Measurements from ENCODE around the gene M1AP.

The M1AP gene

DNA sequence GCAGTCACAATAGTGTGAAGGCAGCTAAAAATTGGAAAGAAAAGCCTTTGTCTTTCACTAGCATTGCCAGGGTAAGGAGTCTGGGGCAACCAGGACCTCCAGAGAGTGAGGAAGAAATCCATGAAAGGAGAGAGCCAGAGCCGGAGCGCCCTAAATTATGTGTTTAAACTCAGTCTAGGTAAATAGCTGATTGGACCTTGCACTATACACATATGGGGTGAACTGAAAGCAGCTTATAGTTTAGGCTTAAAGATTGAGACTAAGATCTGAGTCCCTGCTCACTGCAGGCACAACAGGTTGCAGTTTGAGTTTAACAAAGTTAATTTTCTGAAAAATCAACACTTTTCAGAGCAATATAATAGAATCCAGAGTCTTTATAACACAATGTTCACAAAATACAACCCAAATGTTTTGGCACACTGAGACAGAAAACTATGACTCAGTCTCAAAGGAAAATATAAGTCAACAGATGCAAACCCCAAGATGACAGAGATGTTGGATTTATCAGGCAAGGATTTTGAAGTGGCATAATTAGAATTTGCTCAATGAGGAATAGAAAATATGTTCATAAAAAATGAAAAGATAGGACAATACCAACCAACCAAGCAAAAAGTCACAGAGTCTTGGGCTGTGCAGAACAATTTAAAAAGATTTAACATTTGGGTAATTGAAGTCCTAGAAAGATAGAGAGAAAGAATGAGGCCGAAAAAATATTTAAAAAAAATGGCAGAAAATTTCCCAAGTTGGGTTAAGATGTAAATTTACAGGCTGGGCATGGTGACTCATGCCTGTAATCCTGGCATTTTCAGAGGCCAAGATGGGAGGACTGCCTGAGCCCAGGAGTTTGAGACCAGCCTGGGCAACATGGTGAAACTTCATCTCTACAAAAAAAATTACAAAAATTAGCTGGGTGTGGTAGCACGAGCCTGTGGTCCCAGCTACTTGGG is 54.0 kb downstream of the M1AP start:
- DNase-seq (ENCODE audit: low read depth): no peak

DNA sequence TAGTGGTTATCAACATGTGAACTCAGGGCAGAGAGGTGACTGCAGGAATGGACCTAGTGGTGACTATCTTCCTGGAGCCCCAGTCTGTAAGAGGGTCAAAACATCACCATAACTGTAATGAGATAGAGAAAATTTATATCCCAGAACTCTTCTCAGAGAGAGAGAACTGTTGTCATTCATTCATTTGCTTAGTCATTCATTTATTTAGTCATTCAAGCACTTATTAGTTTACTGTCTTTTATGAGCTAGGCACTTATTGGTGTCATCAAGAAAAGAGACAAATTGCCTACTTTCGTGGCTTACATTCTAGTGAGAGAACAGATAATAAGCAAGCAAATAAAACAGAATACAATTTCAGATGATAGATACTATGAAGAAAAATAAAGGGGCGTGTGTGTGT is 59.5 kb downstream of the M1AP start:
- DNase-seq (ENCODE audit: low read depth): no peak

GRCh38 chr2:74587664-74588277 is 60.4 kb downstream of the M1AP start:
- DNase-seq (ENCODE audit: low read depth): peak; percentile 81

GRCh38 chr2:74585406-74586185 is 62.5 kb downstream of the M1AP start:
- DNase-seq (ENCODE audit: low read depth): peak; percentile 23

DNA sequence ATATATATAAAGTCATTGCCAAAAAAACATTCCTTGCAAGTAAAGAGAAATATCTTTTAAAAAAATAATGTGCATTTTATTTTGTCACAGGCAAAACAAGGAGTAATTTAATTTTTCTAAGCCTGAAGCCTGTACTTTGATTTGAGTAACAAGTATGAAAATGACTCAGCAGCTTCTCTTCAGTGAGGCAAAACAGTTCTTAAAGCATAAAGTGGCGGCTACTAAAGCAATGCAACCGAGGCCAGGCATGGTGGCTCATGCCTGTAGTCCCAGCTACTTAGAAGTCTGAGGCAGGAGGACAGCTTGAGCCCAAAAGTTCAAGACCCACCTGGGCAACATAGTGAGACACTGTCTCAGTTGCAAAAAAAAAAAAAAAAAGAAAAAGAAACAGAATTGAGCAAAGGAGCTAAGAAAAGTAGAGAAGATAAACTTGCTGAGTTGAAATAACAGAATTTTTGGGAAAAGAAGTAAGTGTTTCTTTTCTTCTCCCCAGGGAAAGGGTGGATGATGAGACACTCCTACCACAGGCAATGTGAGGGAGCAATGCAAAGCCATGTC is 64.0 kb downstream of the M1AP start:
- peak; percentile 63 for DNase-seq (ENCODE audit: low read depth)

GRCh38 chr2:74583504-74583903 is 64.6 kb downstream of the M1AP start:
- peak; percentile 82 for DNase-seq (ENCODE audit: low read depth)

- no peak for DNase-seq (ENCODE audit: low read depth)
Observed at GRCh38 chr2:74582184-74582583, 65.9 kb downstream of the M1AP start.

GRCh38 chr2:74581463-74581862 is 66.7 kb downstream of the M1AP start:
- no peak for DNase-seq (ENCODE audit: low read depth)

DNA sequence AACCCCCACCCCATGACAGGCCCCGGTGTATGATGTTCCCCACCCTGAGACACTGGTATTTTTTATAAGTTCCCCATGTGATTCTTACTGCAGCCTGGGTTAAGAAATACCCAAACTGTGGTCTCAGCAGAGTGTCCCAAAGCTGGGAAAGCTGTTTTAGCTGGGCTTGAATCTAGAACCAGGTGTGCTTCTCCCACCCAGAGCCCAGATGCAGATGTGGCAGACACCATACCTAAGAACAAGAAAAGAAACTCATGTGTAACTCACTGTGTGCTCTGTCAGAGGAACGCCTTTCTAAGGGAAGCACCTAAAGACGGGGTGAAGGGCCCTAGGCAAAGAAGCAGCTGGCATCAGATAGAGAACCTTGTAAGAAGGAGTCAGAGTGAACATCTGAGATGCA is 69.7 kb downstream of the M1AP start:
- DNase-seq (ENCODE audit: low read depth): no peak

- DNase-seq (ENCODE audit: low read depth): peak; percentile 56
Observed at GRCh38 chr2:74577448-74577847, 70.7 kb downstream of the M1AP start.

DNA sequence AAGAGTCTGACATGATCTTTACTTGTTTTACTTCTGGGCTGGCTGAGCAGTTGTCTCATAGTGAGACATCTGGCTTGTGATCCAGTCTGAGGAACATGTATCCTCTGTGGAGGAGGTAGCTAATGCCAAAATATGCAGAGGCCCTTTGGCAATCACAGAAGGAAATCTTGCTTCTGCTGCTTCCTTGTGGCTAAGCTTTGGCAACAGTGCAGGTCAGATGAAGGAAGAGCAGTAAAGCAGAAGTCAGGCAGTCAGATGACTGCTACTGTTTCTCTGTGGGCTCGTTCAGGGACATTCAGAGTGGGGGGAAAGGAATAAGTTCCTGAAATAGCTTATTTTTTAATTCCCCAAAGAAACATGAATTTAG is 71.3 kb downstream of the M1AP start:
- peak; percentile 94 for DNase-seq (ENCODE audit: low read depth)

GRCh38 chr2:74576211-74576862 is 71.8 kb downstream of the M1AP start:
- DNase-seq (ENCODE audit: low read depth): peak; percentile 96

DNA sequence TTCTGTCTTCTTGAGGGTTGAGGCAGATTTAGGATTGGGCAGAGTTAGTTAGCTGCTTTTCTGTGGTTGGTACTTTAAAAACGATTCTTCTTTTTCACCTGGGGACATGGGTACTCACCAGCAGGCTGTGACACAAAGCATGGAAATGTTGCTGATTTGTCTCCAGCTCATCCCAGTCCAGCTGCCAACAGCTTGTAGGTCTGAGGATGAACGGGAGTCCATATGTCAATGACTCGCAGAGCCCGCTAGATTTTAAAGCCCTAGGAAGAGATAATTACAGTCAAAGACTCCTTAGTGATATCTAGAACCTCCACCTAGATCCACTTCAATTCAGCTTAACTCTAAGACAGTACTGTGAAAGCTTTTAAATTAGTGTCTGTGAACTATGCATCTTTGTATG is 72.8 kb downstream of the M1AP start:
- DNase-seq (ENCODE audit: low read depth): peak; percentile 62

GRCh38 chr2:74573747-74574562 is 74.2 kb downstream of the M1AP start:
- peak; percentile 90 for DNase-seq (ENCODE audit: low read depth)

DNA sequence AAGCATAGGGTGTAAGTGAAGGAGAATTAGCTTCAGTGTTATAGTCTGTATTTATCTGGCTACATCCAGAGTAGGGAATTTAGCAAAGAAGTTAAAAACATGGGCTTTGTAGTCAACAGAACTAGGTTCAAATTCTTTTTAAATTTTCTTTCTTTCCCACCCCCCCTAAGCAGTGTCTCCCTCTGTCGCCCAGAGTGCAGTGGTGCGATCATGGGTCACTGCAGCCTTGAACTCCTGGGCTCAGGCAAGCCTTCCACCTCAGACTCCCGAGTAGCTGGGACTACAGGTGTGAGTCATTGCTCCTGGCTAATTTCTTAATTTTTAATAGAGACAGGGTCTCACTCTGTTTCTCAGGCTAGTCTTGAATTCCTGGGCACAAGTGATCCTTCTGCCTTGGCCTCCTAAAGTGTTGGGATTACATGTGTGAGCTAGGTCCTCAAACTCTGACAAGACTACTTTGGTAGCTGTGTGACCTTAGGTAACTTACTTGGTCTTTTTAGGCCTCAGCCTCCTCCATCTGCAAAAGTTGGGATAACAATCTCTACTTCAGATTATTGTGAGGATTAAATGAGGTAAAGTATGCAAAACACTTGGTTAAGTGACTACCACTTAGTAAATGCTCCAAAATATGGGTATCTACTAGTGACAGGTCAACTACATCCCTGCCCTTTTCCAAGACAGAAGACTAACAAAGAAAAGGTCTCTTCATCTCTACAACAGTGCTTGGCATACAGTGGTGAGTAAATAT is 75.8 kb downstream of the M1AP start:
- no peak for DNase-seq (ENCODE audit: low read depth)

- no peak for DNase-seq (ENCODE audit: low read depth)
Observed at GRCh38 chr2:74571058-74571457, 77.1 kb downstream of the M1AP start.

- DNase-seq (ENCODE audit: low read depth): no peak
Observed at GRCh38 chr2:74569686-74570085, 78.4 kb downstream of the M1AP start.

DNA sequence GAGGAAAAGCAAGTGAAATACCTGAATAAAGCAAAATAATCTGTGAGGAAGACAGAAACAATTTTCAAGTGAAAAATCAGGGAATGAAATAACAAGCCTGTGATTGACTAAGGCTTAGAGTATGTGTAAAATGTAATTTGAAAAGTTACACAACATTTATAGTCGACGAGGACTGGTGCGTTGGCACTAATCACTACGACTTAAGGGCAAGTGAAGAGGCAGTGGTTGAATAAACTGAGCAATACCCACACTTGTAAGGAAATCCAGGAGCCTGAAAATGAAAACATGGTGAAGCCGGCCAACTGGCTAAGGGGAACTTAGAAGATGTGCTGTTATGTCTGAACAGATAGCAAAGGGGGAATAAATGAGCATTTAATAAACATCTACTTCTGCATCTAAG is 80.2 kb downstream of the M1AP start:
- peak; percentile 93 for DNase-seq (ENCODE audit: low read depth)

GRCh38 chr2:74566754-74567085 is 81.4 kb downstream of the M1AP start:
- peak; percentile 99 for DNase-seq (ENCODE audit: low read depth)

DNA sequence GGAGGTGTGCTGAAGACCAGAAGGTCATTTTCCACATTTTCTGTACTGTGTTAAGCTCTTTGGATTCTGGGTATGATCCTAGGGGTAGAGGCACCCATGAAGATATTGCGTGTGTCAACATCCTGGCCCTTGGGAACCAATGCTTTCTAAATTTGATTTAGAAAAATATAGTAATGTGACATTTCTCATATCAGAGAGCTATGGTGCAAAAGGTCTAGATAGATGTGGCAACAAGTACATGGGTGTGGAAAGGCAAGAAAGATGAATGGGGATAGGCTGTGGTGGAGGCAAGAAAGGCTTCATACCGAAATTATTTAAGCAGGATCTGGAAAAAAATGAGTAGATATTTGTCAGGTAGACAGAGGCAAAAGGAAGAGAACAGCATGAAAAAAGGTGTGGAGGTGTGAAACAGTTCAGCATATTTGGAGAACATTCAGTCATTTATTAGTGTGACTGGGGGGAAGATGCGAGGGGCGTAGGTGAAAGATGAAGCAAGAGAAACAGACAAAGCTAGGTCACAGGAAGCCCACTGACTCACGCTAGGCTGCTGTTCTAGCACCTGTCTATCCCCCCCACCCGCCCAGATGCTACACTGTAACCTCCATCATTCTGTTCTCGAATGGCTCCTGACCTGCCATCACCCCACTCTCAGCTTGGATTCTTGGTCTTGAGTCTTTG is 81.9 kb downstream of the M1AP start:
- no peak for DNase-seq (ENCODE audit: low read depth)

Measured in EH (cell line).